Measurements from ENCODE around the gene ESPL1. TPM values are rescaled to one million over a fixed set of nuclear protein-coding genes. Genes with fewer than 3 reads are reported as not detected.

Gene ESPL1
- total and polyA plus RNA-seq, 2 experiments from 2014 or later: 3.3 to 8.5 TPM

- peak; percentile 78 for DNase-seq
- Histone ChIP-seq H3F3A (ENCODE audit: insufficient read depth) (peaks cover 4% of the 10 kb centered on the region; the same call in 1 of the 2 replicates), H3K27ac (peak overlapping the region; percentile 70), H2AFZ (peak overlapping the region; percentile 23), H3K27me3 (replicated peaks; ENCODE audit: insufficient read depth) (no peaks in the 10 kb centered on the region), H3K4me2 (ENCODE audit: unreplicated experiment) (peak overlapping the region; percentile 77), H3K36me3 (ENCODE audit: low read depth) (no peaks in the 10 kb centered on the region), H3K9ac (peak overlapping the region; percentile 69), H3K79me2 (ENCODE audit: insufficient read depth) (peaks cover 15% of the 10 kb centered on the region), H3K9me2 (ENCODE audit: insufficient read depth) (no peaks in the 10 kb centered on the region), H3K9me3 (ENCODE audit: low read depth) (no peaks in the 10 kb centered on the region), H3K4me1 (ENCODE audit: insufficient read depth) (peaks cover 27% of the 10 kb centered on the region), H3K4me3 (peak overlapping the region; percentile 65), H4K20me1 (ENCODE audit: insufficient read depth) (no peaks in the 10 kb centered on the region)
- TF ChIP-seq EZH2phosphoT487 (IDR thresholded peaks at IDR 0.05; ENCODE audit: insufficient read depth, low read depth): no peak
- in situ Hi-C loops (cut with MboI): no loop called here
- 0 to 2% methylated on average over 11 of the region's 11 CpGs for WGBS, 2 experiments (ENCODE audit: low coverage in 1 of 2, low lambda C conversion rate in 2 of 2, missing lambda C conversion rate in 2 of 2)
Measured at GRCh38 chr12:53232646-53233461, 35.2 kb upstream of the ESPL1 start.

- H3K4me3 ChIP-seq: peak overlapping the region; percentile 65
- H3K9ac ChIP-seq: peak overlapping the region; percentile 69; the same call in 1 of the 2 replicates
- H3K4me2 ChIP-seq (ENCODE audit: unreplicated experiment): peak overlapping the region; percentile 77
- no peaks in the 10 kb centered on the region for H3K27me3 ChIP-seq (replicated peaks; ENCODE audit: insufficient read depth)
- peak; percentile 57 for DNase-seq
- H3K9me2 ChIP-seq (ENCODE audit: insufficient read depth): no peaks in the 10 kb centered on the region
- in situ Hi-C loops (cut with MboI): no loop called here
- H3K27ac ChIP-seq: peak overlapping the region; percentile 70
- no peak for TF ChIP-seq EZH2phosphoT487 (IDR thresholded peaks at IDR 0.05; ENCODE audit: insufficient read depth, low read depth)
- TF ChIP-seq EZH2 (IDR thresholded peaks at IDR 0.05; ENCODE audit: insufficient read depth, poor library complexity, severe bottlenecking): no peak
- H3K4me1 ChIP-seq (ENCODE audit: insufficient read depth): peaks cover 27% of the 10 kb centered on the region
- peaks cover 4% of the 10 kb centered on the region; the same call in 1 of the 2 replicates for H3F3A ChIP-seq (ENCODE audit: insufficient read depth)
- no peaks in the 10 kb centered on the region for H4K20me1 ChIP-seq (ENCODE audit: insufficient read depth)
- peak overlapping the region; percentile 55 for H2AFZ ChIP-seq
- 6 to 7% methylated on average over 6 to 7 of the region's 7 CpGs for WGBS, 2 experiments (ENCODE audit: low coverage in 1 of 2, low lambda C conversion rate in 2 of 2, missing lambda C conversion rate in 2 of 2)
- no peaks in the 10 kb centered on the region for H3K9me3 ChIP-seq (ENCODE audit: low read depth)
- peaks cover 15% of the 10 kb centered on the region for H3K79me2 ChIP-seq (ENCODE audit: insufficient read depth)
- no peaks in the 10 kb centered on the region for H3K36me3 ChIP-seq (ENCODE audit: low read depth)
Measured at GRCh38 chr12:53233671-53234121, 34.4 kb upstream of the ESPL1 start.

GRCh38 chr12:53234271-53234914, 33.7 kb upstream of the ESPL1 start:
- 5 to 6% methylated on average over 2 to 12 of the region's 12 CpGs for WGBS, 2 experiments (ENCODE audit: low coverage in 1 of 2, low lambda C conversion rate in 2 of 2, missing lambda C conversion rate in 2 of 2)
- no peaks in the 10 kb centered on the region for H3K27me3 ChIP-seq (replicated peaks; ENCODE audit: insufficient read depth)
- peak; percentile 31 for DNase-seq
- in situ Hi-C loops (cut with MboI): no loop called here
- no peaks in the 10 kb centered on the region for H3K36me3 ChIP-seq (ENCODE audit: low read depth)
- no peaks in the 10 kb centered on the region for H3K9me3 ChIP-seq (ENCODE audit: low read depth)
- H2AFZ ChIP-seq: peak overlapping the region; percentile 55
- H3K4me2 ChIP-seq (ENCODE audit: unreplicated experiment): peak overlapping the region; percentile 77
- H3K9ac ChIP-seq: peak overlapping the region; percentile 6; the same call in 1 of the 2 replicates
- peak overlapping the region; percentile 65 for H3K4me3 ChIP-seq
- no peaks in the 10 kb centered on the region for H4K20me1 ChIP-seq (ENCODE audit: insufficient read depth)
- peaks cover 15% of the 10 kb centered on the region for H3K79me2 ChIP-seq (ENCODE audit: insufficient read depth)
- no peaks in the 10 kb centered on the region for H3K9me2 ChIP-seq (ENCODE audit: insufficient read depth)
- H3F3A ChIP-seq (ENCODE audit: insufficient read depth): peaks cover 4% of the 10 kb centered on the region; the same call in 1 of the 2 replicates
- peak overlapping the region; percentile 70 for H3K27ac ChIP-seq
- H3K4me1 ChIP-seq (ENCODE audit: insufficient read depth): peaks cover 27% of the 10 kb centered on the region
- TF ChIP-seq EZH2 (IDR thresholded peaks at IDR 0.05; ENCODE audit: insufficient read depth, poor library complexity, severe bottlenecking) (no peak), EZH2phosphoT487 (IDR thresholded peaks at IDR 0.05; ENCODE audit: insufficient read depth, low read depth) (no peak)

- Histone ChIP-seq H3K79me2 (ENCODE audit: insufficient read depth) (peaks cover 15% of the 10 kb centered on the region), H3K4me1 (ENCODE audit: insufficient read depth) (peaks cover 27% of the 10 kb centered on the region), H3K36me3 (ENCODE audit: low read depth) (no peaks in the 10 kb centered on the region), H3K27ac (no peak overlapping the region), H3K9me3 (ENCODE audit: low read depth) (no peaks in the 10 kb centered on the region), H3F3A (ENCODE audit: insufficient read depth) (peaks cover 4% of the 10 kb centered on the region; the same call in 1 of the 2 replicates), H3K4me2 (ENCODE audit: unreplicated experiment) (no peak overlapping the region), H4K20me1 (ENCODE audit: insufficient read depth) (no peaks in the 10 kb centered on the region), H2AFZ (no peak overlapping the region), H3K9ac (no peak overlapping the region), H3K4me3 (no peak overlapping the region), H3K9me2 (ENCODE audit: insufficient read depth) (no peaks in the 10 kb centered on the region), H3K27me3 (replicated peaks; ENCODE audit: insufficient read depth) (no peaks in the 10 kb centered on the region)
- no peak for TF ChIP-seq EZH2phosphoT487 (IDR thresholded peaks at IDR 0.05; ENCODE audit: insufficient read depth, low read depth)
- TF ChIP-seq EZH2 (IDR thresholded peaks at IDR 0.05; ENCODE audit: insufficient read depth, poor library complexity, severe bottlenecking): no peak
- DNase-seq: no peak
- 50 to 52% methylated on average over 3 of the region's 3 CpGs for WGBS, 2 experiments (ENCODE audit: low coverage in 1 of 2, low lambda C conversion rate in 2 of 2, missing lambda C conversion rate in 2 of 2)
- in situ Hi-C loops (cut with MboI): no loop called here
Measured at GRCh38 chr12:53235164-53235563, 32.9 kb upstream of the ESPL1 start.
